ENCODE measurements around the gene RCOR3. TPM values are rescaled to one million over a fixed set of nuclear protein-coding genes. Genes with fewer than 3 reads are reported as not detected.

The RCOR3 gene
- total RNA-seq, 1 donor from 2014 or later, result 36.5 TPM

DNA sequence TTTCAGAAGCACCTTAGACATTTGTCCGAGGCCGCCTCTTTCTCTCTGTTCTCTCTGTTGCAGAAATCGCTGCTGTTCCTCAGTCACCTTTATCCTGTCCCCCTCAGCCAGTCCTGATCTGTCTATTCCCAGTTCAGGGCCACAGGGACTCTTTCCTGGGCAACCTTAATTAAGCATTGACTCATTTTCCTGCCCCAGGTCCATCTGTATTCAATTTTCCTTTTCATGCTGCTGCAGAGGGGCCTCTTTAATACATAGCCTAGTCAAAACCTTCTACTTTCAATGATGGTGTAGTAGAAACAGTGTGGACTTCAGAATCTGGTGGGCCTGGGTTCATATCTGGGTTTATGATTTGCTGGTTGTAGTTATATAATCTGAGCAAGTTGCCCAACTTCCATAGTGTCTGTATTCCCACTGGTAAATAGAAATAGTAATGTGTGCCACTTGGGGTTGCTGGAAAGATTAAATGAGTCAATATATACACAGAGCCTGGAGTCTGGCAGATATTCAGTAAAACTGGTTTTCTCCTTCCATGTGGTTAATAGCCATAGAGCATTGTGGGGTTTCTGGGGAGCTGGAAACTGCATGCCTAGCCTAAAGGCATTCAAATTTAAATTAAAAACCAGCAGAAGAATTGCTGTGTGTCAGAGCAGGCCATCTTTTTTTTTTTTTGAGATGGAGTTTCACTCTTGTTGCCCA lies 72.0 kb downstream of the RCOR3 start:
- Mint-ChIP-seq H3K27me3 (ENCODE audit: low read depth) (no peaks in the 10 kb centered on the region), H3K4me1 (ENCODE audit: low read depth) (peaks cover 78% of the 10 kb centered on the region), H3K9me3 (ENCODE audit: low read depth) (no peaks in the 10 kb centered on the region), H3K27ac (ENCODE audit: unreplicated experiment) (no peak overlapping the region), H3K4me3 (ENCODE audit: unreplicated experiment) (no peak overlapping the region), H3K36me3 (ENCODE audit: low read depth) (no peaks in the 10 kb centered on the region)
- no peak for DNase-seq (ENCODE audit: low spot score)
- TF ChIP-seq, protein P1, sequence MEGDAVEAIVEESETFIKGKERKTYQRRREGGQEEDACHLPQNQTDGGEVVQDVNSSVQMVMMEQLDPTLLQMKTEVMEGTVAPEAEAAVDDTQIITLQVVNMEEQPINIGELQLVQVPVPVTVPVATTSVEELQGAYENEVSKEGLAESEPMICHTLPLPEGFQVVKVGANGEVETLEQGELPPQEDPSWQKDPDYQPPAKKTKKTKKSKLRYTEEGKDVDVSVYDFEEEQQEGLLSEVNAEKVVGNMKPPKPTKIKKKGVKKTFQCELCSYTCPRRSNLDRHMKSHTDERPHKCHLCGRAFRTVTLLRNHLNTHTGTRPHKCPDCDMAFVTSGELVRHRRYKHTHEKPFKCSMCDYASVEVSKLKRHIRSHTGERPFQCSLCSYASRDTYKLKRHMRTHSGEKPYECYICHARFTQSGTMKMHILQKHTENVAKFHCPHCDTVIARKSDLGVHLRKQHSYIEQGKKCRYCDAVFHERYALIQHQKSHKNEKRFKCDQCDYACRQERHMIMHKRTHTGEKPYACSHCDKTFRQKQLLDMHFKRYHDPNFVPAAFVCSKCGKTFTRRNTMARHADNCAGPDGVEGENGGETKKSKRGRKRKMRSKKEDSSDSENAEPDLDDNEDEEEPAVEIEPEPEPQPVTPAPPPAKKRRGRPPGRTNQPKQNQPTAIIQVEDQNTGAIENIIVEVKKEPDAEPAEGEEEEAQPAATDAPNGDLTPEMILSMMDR (IDR thresholded peaks at IDR 0.05), result no peak

DNA sequence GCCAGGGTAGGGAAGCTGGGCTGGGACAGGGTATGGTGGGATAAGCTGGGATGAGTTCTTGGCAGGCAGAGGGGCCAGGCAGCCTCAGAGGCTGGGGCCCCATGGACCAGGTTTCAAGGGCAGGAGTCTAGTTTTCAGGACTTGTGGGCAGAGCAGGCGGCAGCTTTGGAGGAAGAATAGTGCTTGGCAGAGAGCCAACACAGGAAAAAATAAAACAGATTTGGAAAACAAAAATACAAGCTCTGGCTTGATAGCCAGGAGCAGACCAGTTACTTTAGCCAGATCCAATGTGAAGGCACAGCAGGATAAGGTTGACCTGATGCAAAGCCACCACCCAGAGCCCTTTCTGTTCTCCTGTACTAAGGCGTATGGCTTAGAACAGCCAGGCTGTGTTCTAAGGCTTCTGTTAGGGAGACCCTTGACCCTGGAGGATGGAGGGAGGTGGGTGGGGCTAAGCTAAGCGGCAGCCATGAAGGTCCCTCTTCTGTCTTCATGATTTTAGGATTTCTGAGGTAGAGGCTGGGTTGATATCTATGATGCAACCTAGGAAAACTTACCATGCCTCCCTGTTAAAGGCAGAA lies 73.0 kb downstream of the RCOR3 start:
- no peak for DNase-seq (ENCODE audit: low spot score)
- H3K27me3 Mint-ChIP-seq (ENCODE audit: low read depth), result no peaks in the 10 kb centered on the region
- peak overlapping the region; percentile 81 for H3K27ac Mint-ChIP-seq (ENCODE audit: unreplicated experiment)
- no peak overlapping the region for H3K4me3 Mint-ChIP-seq (ENCODE audit: unreplicated experiment)
- no peaks in the 10 kb centered on the region for H3K9me3 Mint-ChIP-seq (ENCODE audit: low read depth)
- H3K4me1 Mint-ChIP-seq (ENCODE audit: low read depth), result peaks cover 84% of the 10 kb centered on the region
- H3K36me3 Mint-ChIP-seq (ENCODE audit: low read depth), result no peaks in the 10 kb centered on the region
- TF ChIP-seq, protein P1 (IDR thresholded peaks at IDR 0.05), result no peak

DNA sequence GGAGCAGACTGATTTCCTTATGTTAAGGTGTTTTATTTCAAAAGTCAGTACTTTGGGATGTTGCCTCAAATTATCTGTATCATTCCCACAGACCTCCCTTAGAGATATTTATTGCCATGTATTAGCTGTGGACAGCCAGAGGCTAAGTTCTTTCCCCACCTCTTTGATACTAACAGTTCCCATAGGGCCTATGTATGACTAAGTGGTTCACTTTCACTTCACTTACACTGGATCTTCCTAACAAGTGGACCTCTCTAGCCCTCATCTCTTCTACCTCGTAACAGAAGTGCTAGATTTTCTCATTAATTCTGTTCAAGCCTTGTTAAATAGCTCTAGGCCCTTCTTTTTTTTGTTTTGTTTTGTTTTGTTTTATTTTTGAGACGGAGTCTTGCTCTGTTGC lies 73.7 kb downstream of the RCOR3 start:
- H3K27ac Mint-ChIP-seq (ENCODE audit: unreplicated experiment), result peak overlapping the region; percentile 70
- H3K36me3 Mint-ChIP-seq (ENCODE audit: low read depth), result no peaks in the 10 kb centered on the region
- H3K9me3 Mint-ChIP-seq (ENCODE audit: low read depth), result no peaks in the 10 kb centered on the region
- no peak overlapping the region for H3K4me3 Mint-ChIP-seq (ENCODE audit: unreplicated experiment)
- H3K4me1 Mint-ChIP-seq (ENCODE audit: low read depth), result peaks cover 86% of the 10 kb centered on the region
- TF ChIP-seq, protein P1 (IDR thresholded peaks at IDR 0.05), result no peak
- no peaks in the 10 kb centered on the region for H3K27me3 Mint-ChIP-seq (ENCODE audit: low read depth)
- no peak for DNase-seq (ENCODE audit: low spot score)

DNA sequence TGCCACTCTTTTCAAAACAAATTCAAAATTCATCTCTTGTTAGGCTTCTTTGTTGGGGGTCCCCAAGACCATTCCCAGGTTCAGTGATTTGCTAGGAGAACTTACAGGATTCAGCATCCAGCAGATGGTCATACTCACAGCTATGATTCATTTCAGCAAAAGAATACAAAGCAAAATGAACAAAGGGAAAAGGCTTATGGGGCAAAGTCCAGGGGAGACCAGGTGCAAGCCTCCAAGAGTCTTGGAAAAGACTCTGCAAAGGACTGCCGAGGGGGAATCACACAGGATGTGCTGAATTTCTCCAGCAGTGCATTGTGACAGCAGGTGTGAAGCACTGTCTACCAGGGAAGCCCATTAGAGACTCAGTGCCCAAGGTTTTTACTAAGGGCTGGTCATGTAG lies 74.7 kb downstream of the RCOR3 start:
- TF ChIP-seq, protein P1 (IDR thresholded peaks at IDR 0.05), result no peak
- Mint-ChIP-seq H3K36me3 (ENCODE audit: low read depth) (no peaks in the 10 kb centered on the region), H3K4me1 (ENCODE audit: low read depth) (peaks cover 79% of the 10 kb centered on the region), H3K27me3 (ENCODE audit: low read depth) (no peaks in the 10 kb centered on the region), H3K9me3 (ENCODE audit: low read depth) (no peaks in the 10 kb centered on the region), H3K27ac (ENCODE audit: unreplicated experiment) (no peak overlapping the region), H3K4me3 (ENCODE audit: unreplicated experiment) (no peak overlapping the region)
- DNase-seq (ENCODE audit: low spot score), result no peak

DNA sequence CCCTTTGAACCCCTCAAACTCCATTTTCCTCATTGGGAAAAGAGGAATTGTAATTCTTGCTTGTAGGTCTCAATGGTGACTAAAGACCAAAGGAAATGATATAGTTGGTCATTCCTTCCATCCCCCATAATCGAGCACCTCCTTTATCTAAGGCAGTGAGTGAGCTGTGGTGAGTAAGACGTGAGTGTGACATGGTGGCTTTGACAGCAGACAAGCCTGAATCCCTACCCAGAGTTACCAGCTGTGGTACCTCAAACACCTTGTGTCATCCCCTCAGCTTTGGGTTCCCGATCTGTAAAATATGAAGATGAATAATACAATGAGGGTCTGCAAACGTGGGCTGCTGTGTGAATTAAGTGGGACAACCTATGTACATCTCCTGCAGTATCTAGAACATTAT lies 75.8 kb downstream of the RCOR3 start:
- TF ChIP-seq, protein P1 (IDR thresholded peaks at IDR 0.05), result no peak
- H3K27ac Mint-ChIP-seq (ENCODE audit: unreplicated experiment), result no peak overlapping the region
- no peak overlapping the region for H3K4me3 Mint-ChIP-seq (ENCODE audit: unreplicated experiment)
- H3K9me3 Mint-ChIP-seq (ENCODE audit: low read depth), result no peaks in the 10 kb centered on the region
- H3K36me3 Mint-ChIP-seq (ENCODE audit: low read depth), result no peaks in the 10 kb centered on the region
- no peaks in the 10 kb centered on the region for H3K27me3 Mint-ChIP-seq (ENCODE audit: low read depth)
- H3K4me1 Mint-ChIP-seq (ENCODE audit: low read depth), result peaks cover 79% of the 10 kb centered on the region
- no peak for DNase-seq (ENCODE audit: low spot score)

Data from chondrocyte (in vitro differentiated cells).